Transverse colon (tissue), 3 donors: ENCODE results near the gene AVP.

ENCODE experiments used
- CTCF ChIP-seq, 5 experiments: fragments of 200-600 bp in 3 of 5; fragments of 450-650 bp in 2 of 5; sonication (generic) in 3 of 5; IDR thresholded peaks; 1 replicate in 2 of 5; 2 replicates in 3 of 5; pipeline ENCODE4 v1.5.1; 2016 to 2017; ENCODE audit warnings: antibody characterized with exemption in 5 of 5, inconsistent platforms in 3 of 5, mild to moderate bottlenecking in 2 of 5, moderate library complexity in 1 of 5
- POLR2A ChIP-seq: fragments of 450-650 bp; IDR thresholded peaks from one replicate; pipeline ENCODE4 v1.6.1; 2016; ENCODE audit warnings: antibody characterized with exemption, mild to moderate bottlenecking, moderate library complexity

- TF ChIP-seq CTCF (IDR thresholded peaks at IDR 0.05) = no peak
- no peak for TF ChIP-seq POLR2A
These were observed 12.7 kb downstream of the AVP start, which contains the start of gene OXT for GRCh38 chr20:3071610-3072529.
